Panc1 (cell line): ENCODE data around the gene CACUL1.

Experiments used
- CTCF ChIP-seq: fragments of 450-650 bp; IDR thresholded peaks from 2 replicates; pipeline ENCODE4 v1.5.1; 2017; ENCODE audit warnings: mild to moderate bottlenecking
- POLR2AphosphoS5 ChIP-seq: IDR thresholded peaks from 2 replicates; pipeline ENCODE4 v1.6.1; 2012; ENCODE audit warnings: mild to moderate bottlenecking, low read depth, low read length, moderate library complexity

- no peak for TF ChIP-seq CTCF
- TF ChIP-seq POLR2AphosphoS5 = no peak
Measured at GRCh38 chr10:118712080-118712479, 42.7 kb downstream of the CACUL1 start.
